Measurements from ENCODE around the gene TLE2.
"Not testable (repeated sequence)": the region's sequence is repeated elsewhere in the genome, so short reads cannot be mapped to it uniquely, and the experiment has no call there.

The TLE2 gene

GRCh38 chr19:3013263-3013725 lies 15.8 kb downstream of the TLE2 start:
- DNase-seq = no peak

- no peak for DNase-seq
Observed at GRCh38 chr19:3012621-3013262, 16.3 kb downstream of the TLE2 start.

GRCh38 chr19:3012059-3012458 lies 17.0 kb downstream of the TLE2 start:
- DNase-seq = not testable (repeated sequence)

GRCh38 chr19:3010871-3011270 lies 18.2 kb downstream of the TLE2 start:
- DNase-seq = no peak

- no peak for DNase-seq
Observed at GRCh38 chr19:3008994-3009393, 20.1 kb downstream of the TLE2 start.

GRCh38 chr19:3007975-3008374 lies 21.1 kb downstream of the TLE2 start:
- DNase-seq = no peak

- DNase-seq = no peak
Observed at GRCh38 chr19:3006075-3006767, 22.9 kb downstream of the TLE2 start.

GRCh38 chr19:3005345-3005744 lies 23.7 kb downstream of the TLE2 start:
- no peak for DNase-seq

GRCh38 chr19:3004522-3004921 lies 24.6 kb downstream of the TLE2 start:
- DNase-seq = no peak

GRCh38 chr19:3003046-3003445 lies 26.0 kb downstream of the TLE2 start:
- no peak for DNase-seq

GRCh38 chr19:3001235-3001800 lies 27.8 kb downstream of the TLE2 start:
- no peak for DNase-seq

GRCh38 chr19:2998642-2999041 lies 30.4 kb downstream of the TLE2 start:
- DNase-seq = no peak

GRCh38 chr19:2997720-2998119 lies 31.4 kb downstream of the TLE2 start:
- no peak for DNase-seq

- DNase-seq = no peak
Observed at GRCh38 chr19:2994588-2995131, 34.4 kb downstream of the TLE2 start.

- DNase-seq = no peak
Observed at GRCh38 chr19:2993579-2993978, 35.5 kb downstream of the TLE2 start.

- DNase-seq = no peak
Observed at GRCh38 chr19:2992958-2993357, 36.1 kb downstream of the TLE2 start.

GRCh38 chr19:2992333-2992732 lies 36.7 kb downstream of the TLE2 start:
- not testable (repeated sequence) for DNase-seq

- no peak for DNase-seq
Observed at GRCh38 chr19:2989236-2989946, 39.7 kb downstream of the TLE2 start.

GRCh38 chr19:2988568-2988967 lies 40.5 kb downstream of the TLE2 start:
- DNase-seq = no peak

GRCh38 chr19:2987797-2988196 lies 41.3 kb downstream of the TLE2 start:
- DNase-seq = no peak

GRCh38 chr19:2986951-2987524 lies 42.0 kb downstream of the TLE2 start:
- peak; percentile 83 for DNase-seq

- DNase-seq = no peak
Observed at GRCh38 chr19:2984215-2984528, 44.9 kb downstream of the TLE2 start.
